GM12864 (cell line): Measurements from ENCODE around the gene FOXL2.

ENCODE experiments used
- DNase-seq: peaks from one replicate; pipeline ENCODE4 v3.0.0-alpha.2; 2011; ENCODE audit warnings: low read depth
- H3K4me3 ChIP-seq: 2 replicates; pipeline ENCODE4 v1.5.1; 2011; ENCODE audit warnings: mild to moderate bottlenecking, low read depth, low read length, control low read depth
- TF ChIP-seq, protein P1 (sequence below): IDR thresholded peaks from 2 replicates; pipeline ENCODE4 v1.5.1; 2011; ENCODE audit warnings: low read depth, mild to moderate bottlenecking, moderate library complexity, low read length, control low read depth, inconsistent platforms; ENCODE audit errors: missing control alignments

Gene FOXL2

DNA sequence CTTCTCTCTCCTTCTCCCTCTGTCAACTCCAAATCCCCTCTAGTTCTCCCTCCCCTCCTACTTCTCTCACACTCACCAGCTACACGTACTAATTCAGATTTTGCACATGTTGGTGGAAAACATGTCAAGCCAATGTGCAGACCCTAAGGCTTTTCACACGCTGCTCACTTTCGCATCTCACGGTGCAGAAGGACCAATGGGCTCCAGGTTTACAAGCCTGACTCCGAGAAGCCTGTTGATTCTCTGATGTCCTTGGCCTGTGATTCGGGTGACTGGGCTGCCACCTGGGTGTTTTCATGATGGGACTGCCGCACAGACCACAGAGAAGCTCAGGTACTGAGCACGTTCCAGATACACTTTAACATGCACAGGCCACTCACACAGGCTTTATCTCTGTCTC lies 3.8 kb upstream of the FOXL2 start:
- TF ChIP-seq, protein P1, sequence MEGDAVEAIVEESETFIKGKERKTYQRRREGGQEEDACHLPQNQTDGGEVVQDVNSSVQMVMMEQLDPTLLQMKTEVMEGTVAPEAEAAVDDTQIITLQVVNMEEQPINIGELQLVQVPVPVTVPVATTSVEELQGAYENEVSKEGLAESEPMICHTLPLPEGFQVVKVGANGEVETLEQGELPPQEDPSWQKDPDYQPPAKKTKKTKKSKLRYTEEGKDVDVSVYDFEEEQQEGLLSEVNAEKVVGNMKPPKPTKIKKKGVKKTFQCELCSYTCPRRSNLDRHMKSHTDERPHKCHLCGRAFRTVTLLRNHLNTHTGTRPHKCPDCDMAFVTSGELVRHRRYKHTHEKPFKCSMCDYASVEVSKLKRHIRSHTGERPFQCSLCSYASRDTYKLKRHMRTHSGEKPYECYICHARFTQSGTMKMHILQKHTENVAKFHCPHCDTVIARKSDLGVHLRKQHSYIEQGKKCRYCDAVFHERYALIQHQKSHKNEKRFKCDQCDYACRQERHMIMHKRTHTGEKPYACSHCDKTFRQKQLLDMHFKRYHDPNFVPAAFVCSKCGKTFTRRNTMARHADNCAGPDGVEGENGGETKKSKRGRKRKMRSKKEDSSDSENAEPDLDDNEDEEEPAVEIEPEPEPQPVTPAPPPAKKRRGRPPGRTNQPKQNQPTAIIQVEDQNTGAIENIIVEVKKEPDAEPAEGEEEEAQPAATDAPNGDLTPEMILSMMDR, result no peak
- H3K4me3 ChIP-seq, result no peak overlapping the region

DNA sequence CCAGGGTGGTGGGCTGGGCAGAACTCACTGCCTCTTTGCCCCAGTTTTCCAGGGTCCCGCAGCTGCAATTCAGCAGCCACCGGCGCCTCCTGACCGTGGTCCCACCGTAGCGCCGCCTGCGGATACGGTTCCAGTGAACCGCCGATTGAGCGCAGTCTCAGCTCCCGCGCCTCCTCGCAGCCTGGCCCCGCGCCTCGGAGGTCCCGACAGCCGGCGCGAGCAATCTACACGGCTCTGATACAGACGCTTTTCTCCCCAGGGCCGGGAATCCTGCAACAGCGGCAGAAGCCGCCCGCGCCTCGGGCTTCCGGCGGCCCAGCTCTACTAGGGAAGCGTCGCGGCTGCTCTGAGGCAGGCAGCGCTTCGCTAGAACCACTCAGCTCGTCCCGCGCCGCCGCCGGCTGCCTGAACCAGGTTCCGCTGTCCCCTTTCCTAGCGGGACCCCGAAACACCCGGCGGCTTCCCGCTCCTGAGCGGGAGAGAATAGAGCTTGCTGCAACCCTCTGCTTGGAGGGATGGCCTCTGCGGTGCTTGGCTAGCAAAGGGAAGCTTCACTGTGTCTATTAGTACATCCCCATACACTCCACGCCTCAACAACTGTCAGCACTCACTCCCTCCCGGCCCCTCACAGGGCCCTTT lies 3.2 kb upstream of the FOXL2 start:
- TF ChIP-seq, protein P1, result no peak
- H3K4me3 ChIP-seq, result no peak overlapping the region
- no peak for DNase-seq

More for the DNA sequence above, 3.8 kb upstream of the FOXL2 start:
- no peak for DNase-seq

DNA sequence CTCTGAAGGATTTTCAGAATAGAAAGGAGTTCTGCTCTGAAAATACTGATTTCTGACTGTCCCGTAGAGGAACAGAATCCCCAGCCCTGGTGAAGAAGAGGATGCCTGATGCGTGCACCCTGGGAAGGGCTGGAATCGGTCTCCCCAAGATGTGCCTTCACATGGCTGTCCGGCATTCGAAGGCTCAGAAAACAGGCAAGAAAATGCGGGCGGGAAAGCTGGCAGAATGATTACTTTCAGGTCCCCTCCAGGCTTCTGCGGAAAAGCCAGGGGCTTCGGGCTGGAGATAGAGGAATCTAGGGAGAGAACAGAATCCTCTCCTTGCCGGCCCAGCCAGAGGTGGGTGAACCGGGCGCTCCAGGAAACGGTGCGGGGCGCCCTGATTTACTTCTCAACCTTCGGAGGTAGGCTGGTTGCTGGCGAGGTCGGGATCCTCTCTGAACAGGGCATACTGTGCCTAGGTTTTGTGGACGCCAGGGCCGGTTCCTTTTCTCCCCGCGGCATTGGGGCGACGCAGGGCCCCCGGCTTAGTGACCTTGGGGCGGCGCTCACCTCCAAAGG lies 2.6 kb upstream of the FOXL2 start:
- no peak for DNase-seq
- TF ChIP-seq, protein P1, result no peak
- no peak overlapping the region for H3K4me3 ChIP-seq

DNA sequence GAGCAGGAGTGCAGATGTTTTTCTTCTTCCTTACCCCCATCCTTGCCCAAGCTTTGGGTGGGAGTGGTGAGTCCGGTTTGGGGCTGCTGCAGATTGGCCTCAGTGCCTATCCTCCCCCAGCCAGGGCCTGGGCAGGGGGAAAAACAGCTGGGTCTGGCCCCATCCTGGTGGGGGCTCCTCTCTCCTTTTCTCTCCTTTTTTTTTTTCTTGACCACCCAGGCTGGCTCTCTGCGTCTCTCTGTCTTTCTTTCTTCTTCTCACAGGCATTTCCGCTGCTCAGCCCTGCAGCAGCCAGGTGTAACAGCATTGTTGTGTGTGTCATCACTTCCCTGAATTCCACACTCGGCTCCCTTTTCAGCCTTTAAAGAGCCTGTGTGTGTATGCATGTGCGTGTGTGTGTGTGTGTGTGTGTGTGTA lies 2.1 kb upstream of the FOXL2 start:
- TF ChIP-seq, protein P1, result no peak
- H3K4me3 ChIP-seq, result no peak overlapping the region
- no peak for DNase-seq

DNA sequence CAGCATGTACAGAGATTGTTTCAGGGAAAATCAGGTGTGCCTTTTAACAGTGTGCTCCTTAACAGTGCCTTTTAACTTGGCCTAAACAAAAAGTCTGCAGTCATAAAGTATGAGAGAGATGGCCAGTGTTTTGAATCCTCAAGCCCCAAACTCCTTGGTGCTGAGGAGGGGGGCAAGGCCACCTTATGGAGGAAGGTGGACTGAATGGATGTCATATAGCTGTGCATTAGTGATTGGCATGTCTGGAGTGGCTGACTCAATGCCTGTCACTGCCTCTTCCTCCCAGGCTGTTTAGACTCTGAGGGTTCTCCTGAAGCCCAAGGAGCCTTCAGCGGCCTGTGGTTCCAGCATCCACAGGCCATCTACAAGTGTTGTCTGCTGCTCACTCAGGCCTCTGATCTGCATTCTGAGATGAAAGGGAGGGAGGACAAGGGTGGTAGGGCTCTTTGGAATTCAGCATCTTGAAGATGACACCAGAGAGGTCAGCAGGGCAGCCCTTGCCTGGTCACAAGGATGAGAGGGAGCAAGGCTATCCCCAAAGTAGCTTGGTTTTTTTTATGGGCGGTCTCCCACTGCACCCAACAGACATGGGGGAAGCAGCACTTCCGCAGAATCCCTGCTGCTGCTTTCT lies 1.5 kb upstream of the FOXL2 start:
- TF ChIP-seq, protein P1, result no peak
- DNase-seq, result no peak
- no peak overlapping the region for H3K4me3 ChIP-seq

DNA sequence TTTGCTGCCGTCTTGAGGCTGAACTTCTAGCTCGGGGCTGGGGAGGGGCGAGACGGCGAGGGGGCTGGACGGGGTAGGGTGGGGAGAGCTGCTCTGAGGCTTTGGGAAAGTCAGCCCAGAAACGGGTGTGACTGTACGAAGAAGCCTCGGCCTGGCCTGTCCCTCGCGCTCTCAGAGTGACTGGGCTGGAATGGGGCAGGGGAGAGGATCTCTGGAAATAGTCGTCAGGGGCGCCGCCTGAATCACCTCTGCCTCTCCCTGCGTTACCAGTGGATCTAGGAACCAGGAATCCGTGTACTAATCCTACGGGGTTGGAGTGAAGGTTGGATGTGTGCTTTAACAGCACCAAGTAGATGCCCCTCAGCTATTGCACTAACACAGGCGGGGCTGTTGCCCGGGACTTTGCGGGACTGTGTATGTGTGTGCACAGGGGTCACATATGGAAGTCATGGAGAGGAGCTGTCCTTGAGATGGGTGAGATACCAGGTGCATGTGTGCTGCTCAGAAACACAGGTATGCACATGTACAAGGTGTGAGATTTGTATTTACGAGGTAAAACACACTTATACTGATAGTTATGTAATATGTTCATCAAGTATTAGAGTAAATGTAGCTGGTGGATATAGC lies 671 bp upstream of the FOXL2 start:
- H3K4me3 ChIP-seq, result no peak overlapping the region
- no peak for DNase-seq
- TF ChIP-seq, protein P1, result no peak
